ENCODE measurements around the gene CCDC88B.

DNA sequence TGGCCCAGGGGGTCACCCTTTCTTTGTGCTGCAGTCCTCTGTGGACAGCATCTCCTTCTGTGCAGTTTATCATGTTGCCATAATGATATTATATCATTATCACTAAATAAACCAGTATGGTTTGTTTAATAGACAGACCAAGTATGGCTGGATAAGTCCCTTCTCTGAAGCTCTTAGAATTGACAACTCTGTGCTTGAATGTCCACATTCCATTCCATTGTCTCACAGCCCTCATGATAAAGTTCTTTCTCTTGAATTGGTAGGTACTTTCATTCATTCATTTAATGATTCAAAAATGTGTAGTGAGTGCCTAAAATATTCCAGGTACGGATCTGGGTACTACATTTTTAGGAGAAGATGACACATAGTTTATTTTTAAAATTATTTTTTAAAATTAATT, 26.7 kb downstream of the CCDC88B start:
- TF ChIP-seq, protein P1, sequence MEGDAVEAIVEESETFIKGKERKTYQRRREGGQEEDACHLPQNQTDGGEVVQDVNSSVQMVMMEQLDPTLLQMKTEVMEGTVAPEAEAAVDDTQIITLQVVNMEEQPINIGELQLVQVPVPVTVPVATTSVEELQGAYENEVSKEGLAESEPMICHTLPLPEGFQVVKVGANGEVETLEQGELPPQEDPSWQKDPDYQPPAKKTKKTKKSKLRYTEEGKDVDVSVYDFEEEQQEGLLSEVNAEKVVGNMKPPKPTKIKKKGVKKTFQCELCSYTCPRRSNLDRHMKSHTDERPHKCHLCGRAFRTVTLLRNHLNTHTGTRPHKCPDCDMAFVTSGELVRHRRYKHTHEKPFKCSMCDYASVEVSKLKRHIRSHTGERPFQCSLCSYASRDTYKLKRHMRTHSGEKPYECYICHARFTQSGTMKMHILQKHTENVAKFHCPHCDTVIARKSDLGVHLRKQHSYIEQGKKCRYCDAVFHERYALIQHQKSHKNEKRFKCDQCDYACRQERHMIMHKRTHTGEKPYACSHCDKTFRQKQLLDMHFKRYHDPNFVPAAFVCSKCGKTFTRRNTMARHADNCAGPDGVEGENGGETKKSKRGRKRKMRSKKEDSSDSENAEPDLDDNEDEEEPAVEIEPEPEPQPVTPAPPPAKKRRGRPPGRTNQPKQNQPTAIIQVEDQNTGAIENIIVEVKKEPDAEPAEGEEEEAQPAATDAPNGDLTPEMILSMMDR (IDR thresholded peaks at IDR 0.05): no peak
- TF ChIP-seq POLR2AphosphoS5 (IDR thresholded peaks at IDR 0.05): no peak
- no peak for TF ChIP-seq POLR2A (IDR thresholded peaks at IDR 0.05)

Measured in gastroesophageal sphincter (tissue), 3 donors.